DMS114 treated with DMSO at 0.1 percent for 48 hours (cell line): Measurements from ENCODE around the gene NATD1.
"Not testable (repeated sequence)": the region's sequence is repeated elsewhere in the genome, so short reads cannot be mapped to it uniquely, and the experiment has no call there.

Source experiments
- DNase-seq: peaks from one replicate; lab custom pipeline; 2025; ENCODE audit not compliant: unreplicated experiment; lab: John Stamatoyannopoulos, UW

NATD1 gene

DNA sequence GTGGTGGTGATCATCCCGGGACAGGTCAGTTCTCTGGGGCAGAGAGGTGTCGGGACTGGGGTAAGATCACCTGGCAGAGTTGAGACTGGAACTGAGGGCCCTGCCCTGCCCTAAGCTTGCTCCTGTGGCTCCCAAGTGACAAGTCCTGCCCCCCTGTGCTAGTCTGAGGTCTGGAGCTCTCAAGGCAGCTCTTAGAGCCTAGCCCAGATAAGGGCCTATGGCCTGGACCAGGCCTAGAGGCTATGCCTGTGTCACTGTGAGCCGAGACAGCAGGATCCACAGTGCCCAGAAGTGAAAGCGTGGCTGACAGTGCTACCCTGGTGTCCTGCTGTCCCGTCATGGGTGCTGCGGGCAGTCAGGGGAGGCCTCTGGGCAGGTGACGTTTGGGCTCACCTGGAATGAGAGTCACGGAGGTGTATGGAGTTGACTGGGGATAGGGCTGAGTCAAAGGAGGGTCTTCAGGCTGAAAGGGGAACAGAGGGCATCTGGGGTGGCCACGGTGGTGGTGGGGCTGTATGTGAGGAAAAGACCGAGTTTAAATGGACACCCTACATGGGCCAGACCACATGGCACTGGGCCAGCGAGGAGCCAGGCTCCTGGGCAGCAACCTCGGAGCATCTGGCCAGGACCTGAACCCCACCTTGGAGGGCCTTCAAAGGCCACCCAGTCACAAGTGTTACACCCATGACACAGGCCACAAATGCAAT, 5.5 kb downstream of the NATD1 start:
- DNase-seq, result no peak

GRCh38 chr17:21246698-21247097, 6.5 kb downstream of the NATD1 start:
- no peak for DNase-seq

- no peak for DNase-seq
Observed at GRCh38 chr17:21245639-21246084, 7.5 kb downstream of the NATD1 start.

DNA sequence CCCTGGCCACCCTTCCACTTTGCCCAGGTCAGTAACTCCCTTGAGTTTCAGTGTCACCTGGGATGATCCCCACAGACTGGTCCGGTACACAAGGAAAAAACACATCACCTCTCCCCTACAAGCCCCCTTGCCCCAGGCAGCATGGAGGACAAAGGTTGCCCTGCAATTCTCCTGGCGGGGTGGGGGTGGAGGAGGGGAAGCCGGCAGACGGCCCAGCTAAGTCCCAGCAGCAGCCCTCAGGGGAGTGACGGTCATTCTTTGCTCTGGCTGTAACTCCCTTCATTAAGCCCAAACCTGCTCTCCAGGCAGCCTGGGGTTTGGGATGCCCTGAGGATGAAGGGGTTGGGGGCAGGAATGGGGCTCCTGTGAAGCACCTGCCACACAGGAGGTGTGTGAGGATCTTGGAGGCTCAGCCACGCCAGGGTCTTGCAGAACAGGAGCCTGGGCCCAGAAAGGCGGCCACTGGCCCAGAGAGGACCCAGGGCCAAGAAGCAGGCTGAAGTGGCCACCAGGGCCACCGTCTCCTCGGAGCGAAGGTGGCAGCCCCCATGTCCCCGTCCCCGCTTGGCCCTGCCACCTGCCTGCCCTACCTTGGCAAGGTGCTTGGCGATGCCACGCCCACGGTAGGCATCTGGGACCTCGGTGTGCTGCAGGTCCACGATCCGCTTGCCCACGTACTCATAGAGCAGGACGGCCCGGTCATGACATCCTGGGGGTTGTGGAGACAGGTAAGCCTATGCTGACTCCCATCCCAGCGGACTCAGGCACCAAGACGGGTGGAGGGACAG, 9.5 kb downstream of the NATD1 start:
- DNase-seq, result no peak

DNA sequence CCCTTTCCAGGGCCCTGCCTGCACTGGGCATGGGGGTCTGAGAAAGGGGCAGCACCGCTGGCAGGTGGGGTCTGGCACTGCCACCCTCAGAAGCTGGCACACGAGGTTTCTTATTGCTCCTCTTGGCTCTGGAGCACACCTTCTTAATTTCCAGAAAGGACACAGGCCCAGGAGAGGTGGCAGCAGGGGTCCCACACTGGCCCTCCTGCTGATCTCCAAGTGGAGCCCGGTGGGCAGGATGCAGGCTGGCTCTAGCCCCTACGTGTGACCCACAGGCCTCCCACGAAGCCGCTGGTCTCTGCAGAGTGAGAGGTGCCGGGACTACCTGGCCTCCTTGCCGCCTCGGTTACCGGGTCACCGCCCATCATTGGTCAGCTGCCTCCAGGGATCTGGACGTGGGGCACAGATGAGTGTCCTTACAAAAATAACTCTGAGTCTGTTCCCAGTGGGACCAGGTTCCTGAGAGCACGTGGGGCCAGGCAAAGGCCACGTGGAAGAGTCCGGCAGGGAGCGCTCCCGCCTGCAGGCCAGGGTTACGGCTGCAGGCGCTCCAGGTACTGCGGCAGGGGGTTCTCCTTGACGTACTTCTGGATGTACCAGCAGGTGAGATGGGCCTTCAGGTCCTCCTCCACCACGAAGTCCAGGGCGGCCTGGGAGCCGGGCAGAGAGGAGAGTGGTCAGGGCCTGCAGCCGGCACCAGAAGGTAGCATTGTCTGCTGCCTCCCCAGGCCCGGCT, 10.3 kb downstream of the NATD1 start:
- no peak for DNase-seq

GRCh38 chr17:21242026-21242697, 11.0 kb downstream of the NATD1 start:
- no peak for DNase-seq

DNA sequence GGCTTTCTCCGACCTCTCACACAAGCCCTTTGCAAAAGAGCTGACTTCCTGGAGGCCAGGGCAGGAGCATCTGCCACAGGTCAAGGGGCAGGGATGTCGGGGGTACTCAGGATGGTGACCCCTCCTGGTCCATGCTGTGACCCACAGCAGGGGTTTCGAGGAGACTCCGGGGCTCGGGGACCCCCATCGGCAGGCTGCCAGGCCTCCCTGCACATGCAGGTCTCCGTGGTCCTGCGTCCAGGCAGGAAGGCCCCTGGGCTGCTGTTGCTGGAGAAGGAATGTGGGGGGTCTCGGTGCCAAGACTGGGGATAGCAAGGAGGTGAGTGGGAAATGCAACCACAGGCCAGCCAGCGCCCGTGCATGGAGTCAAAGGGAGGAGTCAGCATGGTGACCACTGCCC, 11.6 kb downstream of the NATD1 start:
- no peak for DNase-seq

GRCh38 chr17:21240369-21241055, 12.7 kb downstream of the NATD1 start:
- DNase-seq, result no peak

- DNase-seq, result no peak
Observed at GRCh38 chr17:21239680-21240368, 13.4 kb downstream of the NATD1 start.

GRCh38 chr17:21235921-21236320, 17.3 kb downstream of the NATD1 start:
- DNase-seq, result no peak

DNA sequence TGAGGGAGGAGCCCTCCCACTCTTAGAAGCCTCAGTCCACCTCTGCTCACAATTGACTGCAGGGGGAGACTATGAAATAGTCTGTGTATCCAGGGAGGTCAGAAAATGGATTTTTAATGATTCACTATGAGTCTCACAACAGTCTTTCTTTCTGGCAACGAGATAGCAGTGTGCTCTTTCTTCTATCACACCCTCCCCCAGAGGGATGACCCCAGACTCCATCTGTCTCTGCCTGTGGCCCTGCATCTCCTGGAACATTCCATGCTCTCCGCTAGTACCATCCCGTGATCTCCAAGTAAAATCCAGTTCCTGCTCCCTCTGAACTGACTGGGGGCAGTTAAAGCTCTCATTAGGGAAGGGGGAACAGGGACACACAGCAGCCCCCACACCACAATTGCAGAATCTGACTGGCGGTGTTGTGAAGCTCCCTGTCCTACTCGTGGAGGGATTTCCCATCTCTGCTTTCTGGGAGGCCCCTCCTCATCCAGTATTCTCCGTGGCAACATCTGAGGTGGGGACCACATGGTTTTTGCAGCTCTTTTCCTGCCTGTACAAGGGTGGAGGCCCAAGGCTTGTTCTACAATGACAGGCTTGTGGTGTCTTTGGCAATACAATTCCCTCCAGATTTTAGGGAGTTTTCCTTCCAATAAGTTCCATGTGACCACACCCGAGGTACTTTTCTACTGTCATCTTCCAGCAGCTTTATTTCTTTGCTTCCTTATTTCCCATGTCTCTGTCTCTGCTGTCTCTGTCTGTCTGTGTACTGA, 19.4 kb downstream of the NATD1 start:
- no peak for DNase-seq

DNA sequence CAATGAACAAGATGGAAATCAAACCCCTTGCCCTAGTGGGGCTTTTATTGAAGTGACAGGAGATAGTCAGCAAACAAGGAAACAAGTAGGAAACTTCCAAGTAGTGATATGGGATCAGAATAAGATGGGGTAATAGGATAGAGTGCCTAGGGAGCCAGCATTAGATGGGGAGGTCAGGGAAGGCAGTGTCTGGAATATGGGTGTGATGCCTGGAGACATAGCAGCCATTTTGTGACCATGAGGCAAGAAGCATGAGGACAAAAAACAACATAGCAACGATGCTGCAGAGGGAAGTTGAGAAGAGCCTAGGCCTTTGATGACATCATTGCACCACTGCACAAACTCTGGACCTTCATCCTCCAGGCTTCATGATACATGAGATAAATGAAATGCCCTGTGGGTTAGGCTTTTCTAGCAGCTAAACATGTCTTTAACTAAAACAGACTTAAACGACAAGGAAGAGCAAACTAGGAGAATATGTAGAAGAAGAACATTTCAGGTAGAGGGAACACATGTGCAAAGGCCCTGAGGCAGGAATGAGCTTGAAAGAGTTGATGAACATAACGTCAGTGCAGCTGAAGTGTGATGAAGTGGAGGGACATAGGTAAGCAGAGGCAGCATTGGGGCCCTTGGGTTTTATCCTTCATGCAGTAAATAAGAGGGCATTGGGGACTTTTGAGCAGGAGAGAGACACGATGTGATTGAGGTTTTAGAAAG, 21.0 kb downstream of the NATD1 start:
- DNase-seq, result no peak

- no peak for DNase-seq
Observed at GRCh38 chr17:21231533-21231932, 21.7 kb downstream of the NATD1 start.

DNA sequence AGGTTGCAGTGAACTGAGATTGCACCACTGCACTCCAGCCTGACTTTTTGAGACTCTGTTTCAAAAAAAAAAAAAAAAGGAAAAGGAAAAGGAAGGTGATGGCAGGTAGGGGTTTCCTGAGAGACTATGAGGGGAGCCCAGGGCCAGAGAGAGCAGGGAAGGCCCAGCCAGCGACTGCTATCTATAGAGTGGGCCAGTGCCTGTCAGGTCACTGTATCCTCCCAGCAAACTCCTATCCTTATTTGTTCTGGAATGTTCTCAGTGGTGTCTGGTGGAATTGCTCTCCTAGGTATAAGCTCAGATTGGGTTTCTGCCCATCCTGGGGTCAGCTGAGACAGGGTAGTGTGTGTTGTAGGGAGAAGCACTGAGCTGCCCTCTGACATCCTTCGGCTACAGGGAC, 24.4 kb downstream of the NATD1 start:
- no peak for DNase-seq

- no peak for DNase-seq
Observed at GRCh38 chr17:21228111-21228510, 25.1 kb downstream of the NATD1 start.

DNA sequence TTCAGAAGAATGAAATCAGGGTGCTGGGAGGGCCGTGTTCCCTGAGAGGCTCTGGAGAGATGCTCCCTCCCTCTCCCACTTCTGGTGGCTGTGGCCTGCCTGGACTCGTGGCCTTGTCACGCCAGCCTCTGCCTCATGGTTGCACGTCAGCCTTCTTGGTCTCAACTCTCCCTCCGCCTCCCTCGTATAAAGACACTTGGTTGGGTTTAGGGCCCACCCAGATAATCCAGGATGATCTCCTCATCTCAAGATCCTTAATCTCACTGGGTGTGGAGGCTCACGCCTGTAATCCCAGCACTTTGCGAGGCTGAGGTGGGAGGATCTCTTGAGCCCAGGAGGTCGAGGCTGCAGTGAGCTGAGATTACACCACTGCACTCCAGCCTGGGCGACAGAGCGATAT, 25.9 kb downstream of the NATD1 start:
- DNase-seq, result not testable (repeated sequence)

DNA sequence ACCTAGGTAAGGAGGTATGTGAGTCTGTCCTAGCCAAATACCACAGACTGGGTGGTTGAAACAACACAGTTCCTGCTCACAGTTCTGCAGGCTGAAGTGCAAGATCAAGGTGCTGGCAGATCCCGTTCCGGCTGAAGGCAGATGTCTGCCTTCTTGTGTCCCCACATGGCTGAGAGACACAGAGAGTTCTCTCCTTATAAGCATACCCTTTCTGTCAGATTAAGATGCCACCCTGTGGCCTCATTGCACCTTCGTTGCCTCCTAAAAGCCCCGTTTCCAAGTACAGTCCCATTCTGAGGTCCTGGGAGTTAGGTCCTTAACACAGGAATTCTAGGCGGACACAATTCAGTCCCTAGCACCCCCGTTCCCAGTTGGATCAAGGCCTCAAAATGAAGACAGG, 30.1 kb downstream of the NATD1 start:
- DNase-seq, result no peak

- DNase-seq, result no peak
Observed at GRCh38 chr17:21218831-21219380, 34.3 kb downstream of the NATD1 start.
